Upper lobe of left lung (tissue), 6 donors: Measurements from ENCODE around the gene SETD6. TPM values are rescaled to one million over a fixed set of nuclear protein-coding genes. Genes with fewer than 3 reads are reported as not detected.

Experiments used
- ATAC-seq, 2 donors: fragments of 200-7000 bp; cut with Tn5 transposase; one replicate each; pipeline ENCODE4 v1.9.1; 2022; ENCODE audit warnings: mild to moderate bottlenecking in 2 of 2, moderate library complexity in 2 of 2; ENCODE audit not compliant: low FRiP score in 2 of 2
- DNase-seq, 2 donors: peaks; one replicate each; pipeline ENCODE4 v3.0.0-alpha.2; 2019 to 2020
- H3K27ac ChIP-seq, 4 donors: fragments of 200-600 bp; sonication (generic); one replicate each; pipeline ENCODE4 v1.5.1; 2016 to 2019
- H3K27me3 ChIP-seq, 4 donors: fragments of 200-600 bp; sonication (generic); one replicate each; pipeline ENCODE4 v1.5.1; 2017 to 2019
- H3K36me3 ChIP-seq, 4 donors: fragments of 200-600 bp; sonication (generic); one replicate each; pipeline ENCODE4 v1.5.1; 2016 to 2019
- H3K4me1 ChIP-seq, 4 donors: fragments of 200-600 bp; sonication (generic); one replicate each; pipeline ENCODE4 v1.5.1; 2018 to 2019
- H3K4me3 ChIP-seq, 4 donors: fragments of 200-600 bp; sonication (generic); one replicate each; pipeline ENCODE4 v1.5.1; 2017 to 2019; ENCODE audit warnings: mild to moderate bottlenecking in 2 of 4, moderate library complexity in 1 of 4
- H3K9me3 ChIP-seq, 4 donors: fragments of 200-600 bp; sonication (generic); one replicate each; pipeline ENCODE4 v1.5.1; 2018 to 2019
- CTCF ChIP-seq, 6 experiments: fragments of 450-650 bp in 4 of 6; fragments of 200-600 bp in 2 of 6; sonication (generic) in 2 of 6; IDR thresholded peaks; one replicate each; pipeline ENCODE4 v1.5.1; 2016 to 2019; ENCODE audit warnings: antibody characterized with exemption in 6 of 6
- EP300 ChIP-seq, 4 donors: sonication (generic); formaldehyde crosslinking; IDR thresholded peaks; one replicate each; pipeline ENCODE4 v1.5.1; 2017; ENCODE audit warnings: antibody characterized with exemption in 4 of 4, control low read depth in 2 of 4
- POLR2A ChIP-seq, 4 donors: fragments of 450-650 bp; IDR thresholded peaks; one replicate each; pipeline ENCODE4 v1.5.1; 2016 to 2017; ENCODE audit warnings: antibody characterized with exemption in 4 of 4, mild to moderate bottlenecking in 2 of 4
- POLR2AphosphoS5 ChIP-seq, 2 donors: sonication (generic); formaldehyde crosslinking; IDR thresholded peaks; one replicate each; pipeline ENCODE4 v1.5.1; 2017; ENCODE audit warnings: antibody characterized with exemption in 2 of 2
- WGBS, 2 donors: methylation state at CpG; one replicate each; pipeline ENCODE4 v1.1.5; 2017 to 2018; 5-methylcytosine and 5-hydroxymethylcytosine counted together
- total RNA-seq, 6 donors: library from RNA; depleted of rRNA in 4 of 6; stranded (reverse); fragments of >200 nt in 4 of 6; gene quantifications; one replicate each; pipeline versions ENCODE4 v1.1.0 to v1.2.1, GENCODE V29; 2016 to 2021
- donor health status: DM: no; HTN: no; CAD: no; lungs with moderate emphysema.
- donor health status: DM: no; HTN: yes; CAD: no; lungs with severe emphysema.

Gene SETD6
- total RNA-seq, 6 donors from 2014 or later: 17.3 to 78.6 (median 31.7) TPM

- DNase-seq (no peak), ATAC-seq (no peak)
- Histone ChIP-seq H3K9me3 (no peaks in the 10 kb centered on the region), H3K36me3 (peaks cover 72 to 100% (median 98%) of the 10 kb centered on the region in 4 donors), H3K4me3 (no peak overlapping the region), H3K27me3 (no peaks in the 10 kb centered on the region), H3K27ac (no peak overlapping the region), H3K4me1 (no peaks in the 10 kb centered on the region)
- TF ChIP-seq CTCF (IDR thresholded peaks at IDR 0.05) (no peak), POLR2AphosphoS5 (IDR thresholded peaks at IDR 0.05) (no peak), POLR2A (IDR thresholded peaks at IDR 0.05) (no peak), EP300 (IDR thresholded peaks at IDR 0.05) (no peak)
- WGBS, 2 donors: 88 to 90% methylated on average over 2 of the region's 2 CpGs
Observed at GRCh38 chr16:58541711-58542110, 26.4 kb downstream of the SETD6 start.

GRCh38 chr16:58542291-58542690 lies 27.0 kb downstream of the SETD6 start:
- no peak for TF ChIP-seq EP300 (IDR thresholded peaks at IDR 0.05)
- TF ChIP-seq CTCF (IDR thresholded peaks at IDR 0.05): no peak
- no peak for TF ChIP-seq POLR2AphosphoS5 (IDR thresholded peaks at IDR 0.05)
- no peak for TF ChIP-seq POLR2A (IDR thresholded peaks at IDR 0.05)
- Histone ChIP-seq H3K27me3 (no peaks in the 10 kb centered on the region), H3K27ac (no peak overlapping the region), H3K36me3 (peaks cover 71 to 100% (median 98%) of the 10 kb centered on the region in 4 donors), H3K9me3 (no peaks in the 10 kb centered on the region), H3K4me1 (no peaks in the 10 kb centered on the region), H3K4me3 (no peak overlapping the region)
- no peak for DNase-seq
- 92 to 94% methylated on average over 1 of the region's 1 CpG for WGBS, 2 donors
- no peak for ATAC-seq

GRCh38 chr16:58543685-58544084 lies 28.4 kb downstream of the SETD6 start:
- Histone ChIP-seq H3K27ac (no peak overlapping the region), H3K27me3 (no peaks in the 10 kb centered on the region), H3K4me3 (no peak overlapping the region), H3K4me1 (no peaks in the 10 kb centered on the region), H3K9me3 (no peaks in the 10 kb centered on the region), H3K36me3 (peaks cover 63 to 100% (median 92%) of the 10 kb centered on the region in 4 donors)
- DNase-seq (no peak), ATAC-seq (no peak)
- TF ChIP-seq POLR2A (IDR thresholded peaks at IDR 0.05): no peak
- TF ChIP-seq POLR2AphosphoS5 (IDR thresholded peaks at IDR 0.05): no peak
- TF ChIP-seq EP300 (IDR thresholded peaks at IDR 0.05): no peak
- no peak for TF ChIP-seq CTCF (IDR thresholded peaks at IDR 0.05)
- WGBS, 2 donors: 94 to 97% methylated on average over 8 of the region's 8 CpGs

- DNase-seq (no peak), ATAC-seq (no peak)
- Histone ChIP-seq H3K4me3 (no peak overlapping the region), H3K27me3 (no peaks in the 10 kb centered on the region), H3K9me3 (no peaks in the 10 kb centered on the region), H3K4me1 (no peaks in the 10 kb centered on the region), H3K36me3 (peaks cover 63 to 100% (median 86%) of the 10 kb centered on the region in 4 donors), H3K27ac (no peak overlapping the region)
- WGBS, 2 donors: 72 to 84% methylated on average over 2 of the region's 2 CpGs
- no peak for TF ChIP-seq POLR2A (IDR thresholded peaks at IDR 0.05)
- TF ChIP-seq POLR2AphosphoS5 (IDR thresholded peaks at IDR 0.05): no peak
- no peak for TF ChIP-seq EP300 (IDR thresholded peaks at IDR 0.05)
- TF ChIP-seq CTCF (IDR thresholded peaks at IDR 0.05): no peak
Observed at GRCh38 chr16:58548378-58548777, 33.1 kb downstream of the SETD6 start.

GRCh38 chr16:58551496-58551895 lies 36.2 kb downstream of the SETD6 start:
- Histone ChIP-seq H3K9me3 (no peaks in the 10 kb centered on the region), H3K27me3 (no peaks in the 10 kb centered on the region), H3K27ac (no peak overlapping the region), H3K36me3 (peaks cover 56 to 100% (median 85%) of the 10 kb centered on the region in 4 donors), H3K4me1 (no peaks in the 10 kb centered on the region), H3K4me3 (no peak overlapping the region)
- TF ChIP-seq EP300 (IDR thresholded peaks at IDR 0.05): no peak
- TF ChIP-seq CTCF (IDR thresholded peaks at IDR 0.05): no peak
- TF ChIP-seq POLR2A (IDR thresholded peaks at IDR 0.05): no peak
- TF ChIP-seq POLR2AphosphoS5 (IDR thresholded peaks at IDR 0.05): no peak
- WGBS, 2 donors: 81 to 88% methylated on average over 3 of the region's 3 CpGs
- DNase-seq (no peak), ATAC-seq (no peak)
